M059J (cell line): ENCODE measurements around the gene TLNRD1. TPM values are rescaled to one million over a fixed set of nuclear protein-coding genes. Genes with fewer than 3 reads are reported as not detected.

Experiments
- total RNA-seq: library from RNA; depleted of rRNA; stranded (reverse); fragments of >200 nt; shearing (Covaris generic); gene quantifications from 2 replicates; pipeline ENCODE4 v1.2.3, GENCODE V29; 2014; rRNA removed

Gene TLNRD1
- total RNA-seq, 1 experiment from 2014 or later, result 9.0 TPM

Other genes with a start within 250 kb of the TLNRD1 start
- 2.1 and 4.0 TPM in 2 replicates for gene CEMIP, start 221.6 kb upstream of the TLNRD1 start, total RNA-seq
- gene MESD, start 11.1 kb upstream of the TLNRD1 start, total RNA-seq, result 21.3 and 32.9 TPM in 2 replicates
- gene CFAP161, start 133.3 kb downstream of the TLNRD1 start, total RNA-seq, result not detected in 2 replicates
- gene IL16, start 196.0 kb downstream of the TLNRD1 start, total RNA-seq, result not detected in 2 replicates